ENCODE data around the gene GGNBP2. TPM values are rescaled to one million over a fixed set of nuclear protein-coding genes. Genes with fewer than 3 reads are reported as not detected.
A peak's percentile ranks its signal among the peaks of the same experiment; 100 is the strongest.
"Not testable (repeated sequence)": the region's sequence is repeated elsewhere in the genome, so short reads cannot be mapped to it uniquely, and the experiment has no call there.

The GGNBP2 gene
- total RNA-seq, 1 donor from 2014 or later: 45.6 TPM

DNA sequence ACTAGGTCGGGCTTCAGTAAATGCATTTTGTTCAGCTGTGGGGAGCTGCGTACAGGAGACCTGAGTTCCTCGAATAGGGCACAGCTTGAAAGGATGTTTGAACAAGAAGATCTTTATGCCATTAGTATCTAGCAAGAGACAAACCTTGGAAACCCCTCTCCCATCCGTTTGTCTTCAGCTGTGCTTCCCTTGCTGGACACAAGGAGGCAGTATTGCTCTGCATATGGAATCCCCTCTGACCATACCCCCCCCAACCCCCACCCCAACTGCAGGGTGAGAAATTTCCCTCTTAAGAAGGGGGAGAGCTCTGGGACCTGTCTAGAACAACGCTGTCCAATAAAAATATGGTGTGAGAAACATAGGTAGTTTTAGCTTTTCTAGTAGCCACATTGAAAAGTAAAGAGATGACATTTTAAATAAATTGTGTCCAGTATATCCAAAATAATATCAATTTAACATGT is 58.2 kb downstream of the GGNBP2 start:
- peak; percentile 79 for DNase-seq

DNA sequence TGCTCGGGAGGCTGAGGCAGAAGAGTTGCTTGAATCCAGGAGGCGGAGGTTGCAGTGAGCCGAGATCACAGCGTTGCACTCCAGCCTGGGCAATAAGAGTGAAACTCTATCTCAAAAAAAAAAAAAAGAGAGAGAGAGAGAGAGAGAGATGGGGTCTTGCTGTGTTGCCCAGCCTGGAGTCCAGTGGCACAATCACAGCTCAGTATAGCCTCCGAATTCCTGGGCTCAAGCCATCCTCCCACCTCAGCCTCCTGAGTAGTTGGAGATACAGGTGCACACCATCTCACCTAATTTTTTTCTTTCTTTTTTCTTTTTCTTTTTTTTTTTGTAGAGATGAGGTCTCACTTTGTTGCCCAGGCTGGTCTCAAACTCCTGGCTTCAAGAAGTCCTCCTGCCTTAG is 60.3 kb downstream of the GGNBP2 start:
- DNase-seq: not testable (repeated sequence)

DNA sequence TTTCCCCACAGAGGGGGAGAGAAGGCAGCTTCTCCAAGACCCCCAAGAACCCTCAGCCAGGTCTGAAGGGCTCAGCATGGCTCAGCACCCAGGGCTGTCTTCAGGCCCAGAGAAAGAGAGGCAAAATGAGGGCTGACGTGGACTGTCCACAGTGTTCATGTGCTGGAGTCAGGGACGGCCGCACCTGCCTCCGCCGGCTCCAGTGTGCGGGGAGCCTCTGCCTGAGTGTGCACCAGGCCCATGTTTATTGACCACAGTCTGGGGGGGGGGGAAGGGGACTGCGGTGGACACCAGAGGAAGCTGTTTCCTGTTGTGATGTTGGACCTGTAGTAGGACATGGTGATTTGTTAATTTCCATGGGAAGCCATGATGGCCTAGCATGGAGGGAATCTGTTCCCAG is 63.6 kb downstream of the GGNBP2 start:
- no peak for DNase-seq

DNA sequence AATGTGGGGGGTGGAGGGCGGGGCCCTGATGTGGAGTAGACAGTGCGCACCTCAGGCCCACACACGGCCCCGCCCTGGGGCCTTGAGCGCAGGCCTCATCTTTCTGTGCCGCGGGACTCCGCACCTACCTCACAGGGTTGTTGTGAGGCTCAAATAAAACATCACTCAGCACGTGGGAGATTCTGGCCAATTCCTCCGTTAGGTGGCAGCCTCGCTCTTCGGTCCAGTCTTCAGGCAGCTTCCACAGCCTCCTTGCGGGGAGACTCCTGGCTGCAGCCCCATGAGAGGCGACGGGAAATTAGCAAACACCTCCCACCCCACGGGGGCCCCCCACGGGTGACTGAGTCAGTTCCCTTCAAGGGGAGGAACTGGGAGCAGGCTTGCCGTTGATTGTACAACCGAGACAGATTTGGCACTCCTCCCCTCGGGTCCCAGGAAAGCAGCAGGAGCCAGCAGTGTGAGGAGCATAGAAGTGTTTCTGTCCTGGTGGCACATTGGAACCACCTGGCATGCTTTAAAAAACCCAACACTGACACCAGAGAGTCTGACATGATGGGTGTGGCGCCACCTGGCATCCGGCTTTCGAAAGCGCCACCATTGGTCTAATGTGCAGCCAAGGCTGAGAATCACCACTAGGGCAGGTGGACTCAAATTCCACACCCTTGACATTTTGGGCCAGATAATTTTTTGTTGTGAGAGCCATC is 64.2 kb downstream of the GGNBP2 start:
- DNase-seq: peak; percentile 68

DNA sequence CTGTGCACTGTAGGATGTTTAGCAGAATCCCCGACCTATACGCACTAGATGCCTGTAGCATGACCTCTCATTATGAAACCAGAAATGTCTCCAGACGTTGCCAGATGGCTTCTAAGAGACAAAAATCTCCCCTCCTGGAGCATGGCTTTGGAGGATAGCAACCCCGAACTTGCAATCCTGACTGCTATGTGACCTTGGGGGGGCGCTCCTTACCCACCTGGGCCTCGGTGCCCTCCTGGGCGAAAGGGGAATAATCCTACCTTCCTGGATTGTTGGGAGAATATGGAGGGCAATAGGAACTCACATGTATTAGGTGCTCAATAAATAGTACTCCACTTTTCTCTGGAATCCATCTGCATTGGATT is 64.8 kb downstream of the GGNBP2 start:
- no peak for DNase-seq

DNA sequence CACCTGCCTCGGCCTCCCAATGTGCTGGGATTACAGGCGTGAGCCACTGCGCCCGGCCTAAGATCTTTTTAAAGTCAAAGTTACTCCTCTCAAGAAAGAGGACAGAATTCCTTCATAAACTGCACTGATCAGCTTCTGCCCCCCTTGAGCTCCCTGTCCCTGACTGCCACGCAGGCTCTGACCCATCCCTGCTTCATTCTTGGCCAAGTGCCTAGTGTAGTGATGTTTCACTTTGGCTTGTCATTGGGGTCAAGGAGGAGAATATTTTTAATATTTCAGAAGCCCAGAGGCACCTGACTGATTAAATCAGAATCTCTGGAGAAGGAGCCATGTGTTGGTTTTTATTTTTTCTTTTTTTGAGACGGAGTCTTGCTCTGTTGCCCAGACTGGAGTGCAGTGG is 65.8 kb downstream of the GGNBP2 start:
- no peak for DNase-seq

DNA sequence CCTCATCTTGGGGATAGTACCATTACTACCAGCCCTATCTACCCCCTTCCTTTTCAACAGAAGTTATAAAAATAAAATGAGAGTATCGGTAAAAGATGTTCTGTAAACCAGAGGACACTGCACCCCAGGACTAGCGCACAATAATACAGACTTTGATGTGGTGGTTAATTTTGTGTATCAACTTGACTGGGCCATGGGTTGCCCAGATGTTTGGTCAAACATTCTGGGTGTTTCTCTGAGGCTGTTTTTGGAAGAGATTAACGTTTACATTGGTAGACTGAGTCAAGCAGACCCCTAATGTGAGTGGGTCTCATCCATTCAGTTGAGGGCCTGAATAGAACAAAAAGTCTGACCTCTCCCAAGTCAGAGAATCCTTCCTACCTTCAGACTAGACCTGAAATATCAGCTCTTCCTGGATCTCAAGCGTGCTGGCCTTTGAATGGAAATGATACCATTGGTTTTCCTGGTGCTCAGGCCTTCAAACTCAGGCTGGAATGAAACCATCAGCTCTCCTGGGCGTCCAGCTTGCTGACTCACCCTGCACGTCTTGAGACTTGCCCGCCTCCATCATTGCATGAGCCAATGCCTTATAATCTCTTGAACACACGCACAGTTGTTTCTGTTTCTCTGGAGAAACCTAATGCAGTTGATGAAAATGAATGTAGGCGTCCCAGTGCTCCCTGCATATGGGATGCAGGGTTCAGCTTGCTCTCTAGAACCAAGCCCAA is 66.8 kb downstream of the GGNBP2 start:
- no peak for DNase-seq

DNA sequence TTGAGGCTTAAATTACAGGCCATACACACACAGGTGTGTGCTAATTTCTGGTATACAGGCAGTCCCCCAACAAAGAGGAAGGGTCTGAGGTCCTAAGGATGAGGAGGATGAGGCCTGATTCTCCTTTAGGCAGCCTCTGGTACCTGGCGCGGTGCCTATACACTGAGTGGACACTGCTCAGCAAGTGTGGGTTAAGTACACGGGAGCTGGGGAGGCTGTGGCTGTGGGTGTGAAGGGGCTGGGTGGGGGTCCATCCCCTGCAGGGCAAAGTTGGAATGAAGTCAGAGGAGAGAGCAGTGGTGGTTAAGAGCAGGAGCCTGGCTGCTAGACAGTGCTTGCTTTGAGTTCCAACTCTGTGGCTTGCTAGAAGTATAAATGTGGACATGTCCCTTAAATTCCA is 67.6 kb downstream of the GGNBP2 start:
- no peak for DNase-seq

DNA sequence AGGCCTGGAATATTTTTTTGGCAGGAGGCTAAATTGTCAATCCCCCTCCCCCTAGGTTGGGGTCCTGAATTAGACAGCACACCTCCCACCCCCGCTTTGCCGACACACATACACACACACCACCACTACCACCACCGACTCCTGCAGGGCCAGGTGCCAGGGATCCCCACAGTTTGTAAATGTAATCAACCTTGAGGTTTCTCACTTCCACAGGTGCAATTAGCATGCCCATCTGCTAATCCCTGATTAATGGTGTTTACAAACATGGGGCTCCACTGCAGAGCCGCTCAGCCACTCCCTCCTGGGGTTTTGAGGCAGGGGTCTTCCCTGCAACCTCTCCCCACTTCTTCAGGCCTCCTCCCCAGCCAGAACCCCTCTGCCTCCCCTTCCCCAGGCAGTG is 68.4 kb downstream of the GGNBP2 start:
- DNase-seq: no peak

DNA sequence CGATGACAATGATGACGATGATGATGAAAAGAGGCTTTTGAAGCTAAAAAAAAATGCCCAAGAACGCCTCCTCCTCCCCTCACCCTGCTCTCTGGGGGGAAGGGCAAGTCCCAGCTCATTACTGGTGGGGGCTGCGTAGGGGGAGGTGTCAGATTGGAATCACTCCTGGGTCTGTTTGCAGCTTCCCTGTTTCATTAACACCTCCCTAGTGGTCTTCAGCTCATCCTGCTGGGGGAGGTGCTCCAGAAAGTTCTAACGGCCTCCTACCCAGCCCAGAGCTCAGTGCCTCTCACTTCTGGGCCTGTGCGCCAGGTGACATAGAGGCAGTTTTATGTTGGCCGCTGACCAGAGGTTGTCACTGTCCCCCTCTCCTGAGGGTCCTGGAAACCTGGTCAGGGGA is 69.4 kb downstream of the GGNBP2 start:
- DNase-seq: no peak

DNA sequence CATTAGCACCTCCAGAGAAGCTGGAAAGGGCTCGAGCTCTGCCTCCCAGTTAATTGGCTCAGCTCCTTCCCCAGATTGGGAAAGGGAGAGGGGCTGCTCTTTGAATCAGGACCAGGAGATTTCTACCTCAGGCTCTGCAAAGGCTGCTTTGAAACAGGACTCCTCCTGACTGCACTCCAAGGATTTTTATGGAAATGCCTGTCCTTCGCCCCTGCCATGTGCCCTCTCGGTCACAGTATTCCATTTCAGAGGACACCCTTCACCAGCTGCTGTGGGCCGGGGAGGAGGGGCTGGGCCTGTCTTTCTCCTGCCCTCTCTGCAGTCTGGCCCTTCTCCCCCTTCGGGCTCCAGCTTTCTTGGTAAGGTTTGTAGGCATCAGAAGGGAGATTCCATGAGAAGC is 70.2 kb downstream of the GGNBP2 start:
- DNase-seq: no peak

DNA sequence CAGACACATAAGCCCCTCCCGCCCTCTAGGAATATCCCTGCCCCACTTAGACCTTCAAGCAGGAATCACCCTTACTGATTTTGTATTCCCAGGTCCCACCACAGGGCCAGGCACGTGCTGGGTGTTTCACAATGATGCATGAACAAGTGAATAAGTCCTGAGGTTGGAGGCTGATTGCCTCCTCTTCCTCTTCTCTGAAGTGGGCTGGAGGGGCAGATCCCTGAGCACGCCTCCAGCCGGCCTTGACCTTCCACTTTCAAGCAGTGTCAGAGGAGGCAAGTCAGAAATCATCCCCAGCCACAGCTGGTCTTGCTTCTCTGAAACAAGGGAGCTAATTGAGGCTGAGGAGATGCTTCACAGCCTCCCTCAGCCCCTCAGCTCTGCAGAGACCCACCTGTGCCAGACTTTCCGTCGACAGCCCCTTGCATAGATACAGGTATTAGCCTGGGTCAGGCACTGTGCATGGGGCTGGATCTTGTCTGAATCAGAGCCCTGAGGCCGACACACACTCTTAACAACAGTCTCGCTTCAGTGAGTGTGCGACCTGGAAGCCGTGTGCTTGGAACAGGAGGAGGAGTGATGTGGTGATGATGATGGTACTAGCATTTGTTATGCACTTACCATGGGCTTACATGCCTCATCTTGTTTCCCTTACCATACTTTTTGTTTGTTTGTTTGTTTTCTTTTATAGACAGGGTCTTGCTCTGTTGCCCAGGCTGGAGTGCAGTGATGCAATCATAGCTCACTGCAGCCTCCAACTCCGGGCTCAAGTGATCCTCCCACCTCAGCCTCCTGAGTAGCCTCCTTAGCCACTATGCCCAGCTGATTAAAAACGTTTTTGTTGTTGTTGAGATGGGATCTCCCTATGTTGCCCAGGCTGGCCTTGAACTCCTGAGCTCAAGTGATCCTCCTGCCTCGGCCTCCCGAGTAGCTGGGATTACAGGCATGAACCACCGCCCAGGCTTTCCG is 71.6 kb downstream of the GGNBP2 start:
- DNase-seq: no peak

DNA sequence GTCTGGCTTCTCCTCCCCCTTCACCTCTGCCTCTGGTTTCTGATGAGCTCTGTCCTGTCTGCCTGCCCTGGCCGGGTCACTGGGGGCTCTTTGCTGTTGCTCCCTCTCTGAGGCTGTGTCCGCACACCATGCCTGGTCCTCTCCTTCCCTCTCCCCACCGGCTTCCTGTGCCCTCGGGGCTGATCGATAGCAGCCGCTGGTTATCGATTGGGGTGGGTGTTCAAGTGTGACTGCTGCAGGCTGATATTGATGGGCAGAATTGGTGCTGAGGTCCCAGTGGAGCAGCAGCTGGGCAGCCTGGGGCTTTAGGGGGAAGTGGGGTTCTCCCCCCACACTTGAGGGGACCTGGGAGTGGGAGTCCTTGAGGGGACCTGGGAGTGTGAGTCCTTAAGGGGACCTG is 73.1 kb downstream of the GGNBP2 start:
- DNase-seq: no peak

DNA sequence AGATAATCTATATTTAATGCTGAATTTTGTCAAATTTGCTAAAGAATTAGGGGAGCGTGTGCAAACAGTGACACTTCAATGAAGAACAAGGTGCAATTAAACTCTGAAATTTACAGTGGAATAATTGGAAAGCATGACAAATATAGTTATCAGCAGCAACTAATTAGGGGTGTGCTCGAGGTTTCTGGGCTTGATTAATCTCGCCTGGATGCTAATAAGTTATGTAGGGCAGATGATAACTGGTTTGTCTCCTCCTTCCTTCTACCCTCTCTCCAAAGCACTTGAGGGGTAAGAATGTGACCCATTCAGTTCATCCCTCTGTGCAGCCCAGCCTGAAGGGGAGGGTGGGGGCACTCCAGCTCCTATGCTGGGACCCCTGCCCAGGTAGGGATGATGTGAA is 78.6 kb downstream of the GGNBP2 start:
- DNase-seq: no peak

DNA sequence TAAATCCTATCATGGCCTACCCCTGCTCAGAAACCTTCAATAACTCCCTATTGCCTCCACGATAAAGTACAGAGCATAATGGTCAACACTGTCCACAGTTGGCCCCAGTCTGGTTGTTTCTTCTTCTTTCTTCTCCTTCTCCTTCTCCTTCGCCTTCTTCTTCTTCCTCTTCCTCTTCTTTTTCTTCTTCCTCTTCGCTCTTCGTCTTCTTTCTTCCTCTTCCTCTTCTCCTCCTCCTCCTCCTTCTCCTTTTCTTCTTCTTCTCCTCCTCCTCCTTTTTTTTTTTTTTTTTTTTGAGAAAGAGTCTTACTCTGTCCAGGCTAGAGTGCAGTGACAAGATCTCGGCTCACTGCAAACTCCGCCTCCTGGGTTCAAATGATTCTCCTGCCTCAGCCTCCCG is 80.5 kb downstream of the GGNBP2 start:
- no peak for DNase-seq

DNA sequence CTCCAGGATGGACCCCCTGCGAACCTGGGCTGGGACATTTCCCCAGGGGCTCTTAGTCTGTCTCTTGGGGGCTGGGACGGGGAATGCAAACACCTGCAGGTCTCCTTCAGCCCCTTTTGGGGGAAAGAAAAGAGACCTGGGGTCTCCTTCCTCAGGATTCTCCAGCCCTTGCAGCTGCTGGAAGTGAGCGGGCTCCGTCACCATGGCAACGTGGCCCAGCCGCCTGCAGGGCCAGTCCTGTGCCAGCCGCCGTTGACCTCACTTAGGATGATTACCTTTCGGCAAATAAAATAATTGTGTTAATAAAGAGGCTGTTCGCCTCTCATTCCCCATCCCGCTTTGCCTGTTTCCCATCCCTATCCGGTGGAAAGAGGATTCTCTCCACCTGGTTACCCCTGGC is 82.4 kb downstream of the GGNBP2 start:
- DNase-seq: no peak

DNA sequence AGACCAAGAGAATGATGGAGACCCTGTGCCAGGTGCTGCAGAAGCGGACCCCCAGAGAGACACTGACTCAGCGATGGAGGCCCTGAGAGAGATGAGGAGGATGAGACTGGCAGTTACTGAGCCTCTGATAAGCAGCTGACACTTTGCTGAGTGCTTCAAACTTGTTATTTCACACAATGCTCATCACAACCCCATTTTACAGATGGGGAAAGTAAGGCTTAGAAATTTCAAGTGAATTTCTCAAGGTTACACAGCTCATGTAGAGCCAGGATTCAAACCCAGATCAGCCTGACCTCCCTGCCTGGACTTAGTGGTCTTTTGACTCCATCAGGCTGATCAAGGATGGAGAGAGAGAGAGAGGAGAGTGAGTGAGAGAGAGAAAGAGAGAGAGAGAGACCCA is 83.9 kb downstream of the GGNBP2 start:
- no peak for DNase-seq

DNA sequence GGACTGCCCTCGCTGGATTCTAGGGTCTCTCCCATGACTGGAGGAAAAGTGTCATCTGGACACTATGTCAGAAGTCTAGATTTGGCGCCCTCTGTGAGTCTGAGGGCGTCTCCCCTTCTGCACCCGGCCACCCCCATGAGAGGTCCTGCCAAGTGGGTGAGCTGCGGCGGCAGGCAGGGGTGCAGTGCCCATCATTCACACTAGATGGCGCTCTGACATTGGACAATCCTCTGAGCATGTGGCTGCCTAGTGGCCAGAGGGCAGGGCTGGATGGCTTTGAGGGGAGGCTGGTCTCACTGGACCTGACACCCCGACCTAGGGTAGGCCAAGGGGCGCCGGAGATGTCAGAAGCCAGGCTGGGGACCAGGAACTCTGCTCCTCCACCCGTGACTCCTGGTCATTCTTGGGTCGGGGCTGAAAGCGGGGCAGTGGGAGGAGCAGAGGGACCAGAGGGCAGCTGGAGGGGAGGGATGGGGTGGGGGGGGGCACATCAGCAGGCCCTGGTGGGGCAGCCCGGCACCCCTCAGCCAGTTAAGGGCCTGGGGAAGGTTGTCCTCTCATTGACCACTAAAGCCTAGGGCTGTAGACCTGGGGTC is 84.6 kb downstream of the GGNBP2 start:
- DNase-seq: peak; percentile 85

DNA sequence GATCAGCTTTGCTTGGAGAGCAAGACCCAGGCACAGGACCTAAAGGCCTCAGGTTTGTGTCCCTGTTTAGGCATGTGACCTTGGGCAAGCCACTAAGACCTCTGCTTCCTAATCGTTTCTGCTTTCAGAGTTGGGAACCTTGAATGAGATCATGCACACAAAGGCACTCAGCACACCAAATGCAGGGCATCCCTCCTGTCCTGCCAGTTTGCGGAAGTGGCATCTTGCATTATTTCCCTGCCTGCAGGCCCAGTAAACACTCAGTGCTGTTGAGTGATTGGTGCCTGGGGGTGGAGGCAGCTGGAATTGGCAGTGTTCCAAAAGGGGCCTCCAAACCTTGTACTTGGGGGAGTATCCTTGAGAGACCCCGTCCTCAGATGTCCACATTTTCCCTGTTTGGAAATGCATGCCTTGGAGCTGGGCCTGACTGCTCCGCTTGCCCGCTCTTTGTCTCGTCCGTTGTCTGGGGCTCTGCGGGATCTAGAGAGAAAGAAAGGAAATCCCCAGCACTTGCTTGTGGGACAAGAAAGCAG is 85.3 kb downstream of the GGNBP2 start:
- DNase-seq: no peak

DNA sequence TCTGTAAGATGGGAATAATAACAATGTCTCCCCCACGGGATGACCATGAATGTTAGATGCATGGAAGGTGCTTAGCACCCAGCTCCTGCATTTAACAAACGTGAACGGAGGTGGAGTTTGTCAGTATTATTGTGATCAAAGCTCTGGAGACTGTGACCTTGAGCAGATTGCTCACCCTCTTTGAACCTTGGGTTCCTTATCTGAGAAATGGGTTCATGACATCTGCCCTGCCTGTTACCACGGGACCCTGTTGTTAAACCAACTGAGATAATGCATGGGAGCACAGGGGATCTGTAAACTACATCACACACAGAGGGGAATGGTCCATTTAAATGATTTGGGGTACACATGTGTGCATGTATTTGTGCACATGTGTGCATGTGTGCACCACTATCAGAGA is 86.3 kb downstream of the GGNBP2 start:
- DNase-seq: no peak

DNA sequence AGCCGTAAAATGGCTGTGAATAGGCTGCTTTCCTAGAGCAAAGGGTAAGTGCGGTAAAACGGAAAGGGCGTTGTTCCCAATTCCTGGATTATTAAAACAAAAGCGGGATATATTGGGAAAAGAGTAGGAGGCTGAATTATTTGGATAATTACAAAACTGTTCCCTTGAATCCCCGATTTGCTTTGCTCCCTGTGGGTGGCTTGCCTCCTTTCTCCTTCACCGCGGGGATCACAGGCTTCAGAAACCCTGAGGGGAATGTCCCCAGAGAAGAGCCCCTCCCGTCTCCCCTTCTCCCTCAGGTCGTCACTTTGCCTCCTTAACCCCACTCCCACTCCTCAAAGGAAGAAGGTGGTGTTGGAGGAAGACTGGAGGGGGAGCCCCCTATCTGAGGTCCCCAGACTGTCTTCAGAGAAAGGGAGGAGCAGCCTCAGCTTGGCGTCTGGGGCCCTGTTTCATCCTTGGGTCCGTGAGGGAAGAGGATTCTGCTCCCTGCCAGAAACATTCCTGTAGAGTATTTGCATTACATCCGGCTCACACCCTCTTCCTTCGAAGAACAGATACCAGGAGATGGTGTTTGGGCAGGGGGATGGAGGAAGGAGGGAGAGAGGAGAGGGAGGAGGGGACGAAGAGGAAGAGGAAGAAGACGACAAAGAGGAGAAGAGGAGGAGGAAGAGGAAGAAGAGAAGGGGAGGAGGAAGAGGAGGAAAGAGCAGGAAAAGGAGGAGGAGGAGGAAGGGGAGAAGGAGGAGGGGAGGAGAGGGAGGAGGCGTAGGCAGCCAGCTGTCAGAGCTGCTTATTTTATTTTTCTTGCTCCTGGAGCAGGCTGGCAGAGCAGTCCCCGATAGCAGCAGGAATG is 88.4 kb downstream of the GGNBP2 start:
- DNase-seq: no peak

Data from dermis blood vessel endothelial cell (primary cell).